Coronary artery (tissue), 2 donors: ENCODE data around the gene IFNA5.
A peak's percentile ranks its signal among the peaks of the same experiment; 100 is the strongest.

ENCODE experiments used
- DNase-seq: peaks from one replicate; pipeline ENCODE4 v3.0.0-alpha.2; 2017; ENCODE audit warnings: low spot score
- H3K27ac ChIP-seq, 2 donors: fragments of 200-600 bp; sonication (generic); one replicate each; pipeline ENCODE4 v1.5.1; 2016 to 2019
- H3K4me3 ChIP-seq: fragments of 200-600 bp; sonication (generic); 2 replicates; pipeline ENCODE4 v1.5.1; 2016; ENCODE audit warnings: mild to moderate bottlenecking, moderate library complexity
- TF ChIP-seq, protein P1 (sequence below): fragments of 200-600 bp; sonication (generic); IDR thresholded peaks from one replicate; pipeline ENCODE4 v1.5.1; 2019; ENCODE audit warnings: antibody characterized with exemption

The IFNA5 gene

DNA sequence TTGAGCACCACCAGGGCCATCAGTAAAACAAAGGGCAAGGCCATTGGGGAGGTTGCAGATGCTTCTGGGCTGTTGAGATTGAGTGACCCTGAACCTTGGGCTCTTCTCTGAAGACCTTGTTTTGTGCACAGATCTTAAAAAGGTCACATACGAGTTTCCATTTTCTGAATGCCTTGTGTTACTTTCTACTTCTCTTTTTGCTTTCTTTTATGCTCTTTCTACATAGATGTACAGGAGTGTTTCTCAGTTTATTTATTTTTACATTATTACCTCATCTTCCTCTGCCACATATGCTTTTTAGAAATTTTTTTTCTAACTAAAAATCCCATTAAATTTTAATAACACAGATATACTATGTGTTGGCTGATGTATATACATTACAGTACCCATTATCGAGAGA, at the start of gene IFNA5:
TSS of gene IFNA5 (minus strand) at position 101 of the 400 bp plus-strand sequence. CDS start at position 44, 57 bp downstream.
- TF ChIP-seq, protein P1, sequence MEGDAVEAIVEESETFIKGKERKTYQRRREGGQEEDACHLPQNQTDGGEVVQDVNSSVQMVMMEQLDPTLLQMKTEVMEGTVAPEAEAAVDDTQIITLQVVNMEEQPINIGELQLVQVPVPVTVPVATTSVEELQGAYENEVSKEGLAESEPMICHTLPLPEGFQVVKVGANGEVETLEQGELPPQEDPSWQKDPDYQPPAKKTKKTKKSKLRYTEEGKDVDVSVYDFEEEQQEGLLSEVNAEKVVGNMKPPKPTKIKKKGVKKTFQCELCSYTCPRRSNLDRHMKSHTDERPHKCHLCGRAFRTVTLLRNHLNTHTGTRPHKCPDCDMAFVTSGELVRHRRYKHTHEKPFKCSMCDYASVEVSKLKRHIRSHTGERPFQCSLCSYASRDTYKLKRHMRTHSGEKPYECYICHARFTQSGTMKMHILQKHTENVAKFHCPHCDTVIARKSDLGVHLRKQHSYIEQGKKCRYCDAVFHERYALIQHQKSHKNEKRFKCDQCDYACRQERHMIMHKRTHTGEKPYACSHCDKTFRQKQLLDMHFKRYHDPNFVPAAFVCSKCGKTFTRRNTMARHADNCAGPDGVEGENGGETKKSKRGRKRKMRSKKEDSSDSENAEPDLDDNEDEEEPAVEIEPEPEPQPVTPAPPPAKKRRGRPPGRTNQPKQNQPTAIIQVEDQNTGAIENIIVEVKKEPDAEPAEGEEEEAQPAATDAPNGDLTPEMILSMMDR = no peak
- H3K27ac ChIP-seq = no peak within 1 kb of the TSS
- H3K4me3 ChIP-seq = no peak within 1 kb of the TSS
- DNase-seq = no peak

DNA sequence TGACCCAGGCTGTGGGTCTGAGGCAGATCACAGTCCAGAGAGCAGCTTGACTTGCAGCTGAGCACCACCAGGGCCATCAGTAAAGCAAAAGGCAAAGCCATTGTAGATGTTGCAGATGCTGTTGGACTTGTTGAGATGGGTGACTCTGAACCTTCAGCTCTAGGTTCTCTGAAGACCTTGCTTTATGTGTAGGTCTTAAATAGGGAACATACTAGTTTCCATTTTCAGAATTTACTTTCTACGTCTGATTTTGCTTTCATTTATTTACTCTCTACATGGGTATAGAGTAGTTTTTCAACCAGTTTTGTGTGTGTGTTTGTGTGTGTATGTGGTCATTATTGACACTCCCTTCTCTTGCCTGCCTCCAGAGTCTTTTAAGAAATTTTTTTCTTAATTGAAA, 45.7 kb upstream of the IFNA5 start, which contains the start of gene IFNA6:
TSS of gene IFNA6 (minus strand) at position 101 of the 400 bp plus-strand sequence. CDS start at position 101, 0 bp downstream.
- DNase-seq = no peak

DNA sequence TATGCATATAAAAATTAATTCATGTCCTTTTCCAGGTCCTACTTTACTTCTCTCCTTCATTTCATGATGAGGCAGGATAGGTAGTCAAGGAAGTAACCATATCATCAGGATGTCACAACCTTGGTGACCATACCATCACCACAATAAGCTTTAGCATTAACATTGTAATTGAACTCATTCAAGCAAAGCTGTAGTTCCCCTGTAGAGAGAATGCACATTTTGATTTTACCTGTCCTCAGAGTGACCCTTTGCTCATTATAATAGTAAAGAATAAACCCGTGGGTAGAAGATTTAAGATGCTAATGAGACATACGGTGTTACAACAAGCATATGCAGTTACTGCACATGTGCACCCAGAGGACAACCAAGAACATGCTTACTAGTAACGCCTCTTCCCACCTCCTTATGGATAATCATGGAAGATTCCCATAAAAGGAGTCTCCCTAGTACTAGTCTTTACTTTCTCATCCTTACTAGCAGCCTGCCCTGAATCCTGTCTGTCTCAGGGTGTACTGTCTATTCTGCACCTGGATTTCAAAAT, 43.4 kb upstream of the IFNA5 start:
- TF ChIP-seq, protein P1 = no peak
- DNase-seq = no peak
- no peak overlapping the region for H3K27ac ChIP-seq
- no peak overlapping the region for H3K4me3 ChIP-seq

More for the DNA sequence above, 45.7 kb upstream of the IFNA5 start, which contains the start of gene IFNA6:
- no peak within 1 kb of the TSS for H3K4me3 ChIP-seq
- no peak within 1 kb of the TSS for H3K27ac ChIP-seq
- TF ChIP-seq, protein P1 = no peak

DNA sequence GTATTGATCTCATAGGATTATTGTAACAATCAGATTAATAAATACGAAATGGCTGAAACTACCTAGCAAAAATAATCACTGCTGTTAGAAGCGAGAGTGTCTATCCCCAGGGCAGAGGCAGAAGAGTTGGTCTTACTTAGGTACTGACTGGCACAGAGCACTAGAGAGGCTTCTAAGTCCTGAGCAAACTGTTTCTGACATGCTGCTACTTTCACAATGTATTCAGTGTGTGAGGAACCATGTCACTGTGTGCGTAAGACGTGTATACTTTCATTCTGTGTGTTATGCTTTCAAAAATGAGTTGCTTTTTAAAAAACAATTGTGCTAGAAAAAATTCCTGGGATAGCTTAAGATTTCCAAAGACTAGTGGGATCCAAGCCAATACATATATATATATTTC, 35.6 kb upstream of the IFNA5 start:
- TF ChIP-seq, protein P1 = no peak
- H3K27ac ChIP-seq = no peak overlapping the region
- DNase-seq = no peak
- H3K4me3 ChIP-seq = no peak overlapping the region

DNA sequence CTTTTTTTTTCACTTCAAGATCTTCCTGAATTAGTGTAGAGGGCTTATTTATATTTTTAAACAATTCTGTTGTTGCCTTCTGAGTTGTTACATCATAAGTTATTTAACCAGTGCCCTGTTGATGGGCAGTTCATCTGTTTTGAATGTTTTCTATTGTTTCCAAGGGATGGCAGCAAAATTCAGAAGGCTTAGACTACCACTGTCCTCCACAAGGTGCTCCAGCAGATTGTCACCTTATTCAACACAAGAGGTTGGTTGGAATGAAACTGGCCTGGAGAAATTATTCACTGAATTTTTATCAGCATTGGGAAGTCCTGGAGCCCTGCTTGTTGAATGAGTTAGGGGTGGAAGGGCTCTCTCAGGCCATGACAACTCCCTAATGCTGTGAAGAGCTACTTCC, 31.3 kb upstream of the IFNA5 start:
- no peak overlapping the region for H3K27ac ChIP-seq

DNA sequence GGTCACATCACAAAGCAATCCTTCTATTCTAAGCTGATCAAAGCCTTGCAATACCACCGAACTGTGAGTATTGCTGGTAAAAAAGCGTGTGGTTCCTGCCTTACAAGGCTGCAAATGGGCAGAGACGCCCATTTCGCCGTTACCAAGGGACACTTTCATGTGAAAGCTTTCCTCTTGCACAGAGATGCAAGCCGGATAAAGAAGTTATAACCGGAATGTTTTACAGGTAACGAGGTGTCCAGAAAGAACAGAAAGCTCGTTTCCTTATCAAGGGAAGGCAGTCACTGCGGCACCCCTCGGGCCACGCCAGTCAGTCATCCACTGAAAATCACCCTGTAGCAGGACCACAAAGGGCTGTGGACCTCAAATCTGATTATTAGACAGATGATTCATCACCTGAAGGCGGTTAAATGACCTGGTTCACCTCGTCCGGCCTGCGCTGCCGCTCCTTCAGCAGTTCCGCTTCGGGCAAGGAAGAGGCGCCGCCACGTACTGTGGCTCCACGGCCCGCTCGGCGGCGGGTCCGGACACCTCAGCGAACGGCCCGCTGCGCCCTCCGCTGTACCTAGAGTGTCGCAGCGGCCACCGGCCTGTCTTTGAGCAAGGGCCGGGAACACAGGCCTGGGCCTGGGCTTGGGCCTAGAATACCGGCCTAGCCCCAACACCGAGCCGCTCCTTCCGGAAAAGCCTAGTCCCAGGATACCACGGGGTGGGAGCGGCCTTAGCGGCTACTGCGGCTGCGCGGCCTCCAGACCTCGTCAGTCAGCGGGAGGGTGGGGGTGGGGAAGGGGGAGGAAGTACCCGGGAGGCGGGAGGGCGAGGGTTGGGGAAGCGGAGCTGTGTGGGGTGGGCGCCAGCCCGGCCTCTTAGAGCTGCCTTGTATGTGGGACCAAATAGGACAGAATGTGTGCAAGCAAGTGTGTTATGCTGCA, 29.9 kb upstream of the IFNA5 start, which contains the start of gene KLHL9:
TSS of gene KLHL9 (minus strand) at position 704 of the 932 bp plus-strand sequence. CDS start at position 159, 545 bp downstream.
- TF ChIP-seq, protein P1 = no peak
- Histone ChIP-seq H3K4me3 (peak within 1 kb of the TSS; percentile 79), H3K27ac (peak within 1 kb of the TSS; percentile 89 to 92)
- peak; percentile 93 for DNase-seq

More for the DNA sequence above, 31.3 kb upstream of the IFNA5 start:
- no peak for DNase-seq
- TF ChIP-seq, protein P1 = no peak
- H3K4me3 ChIP-seq = no peak overlapping the region
